Body of pancreas (tissue), 4 donors: ENCODE results near the gene ADPRHL1.

Experiments used
- CTCF ChIP-seq, 7 experiments: fragments of 450-650 bp in 4 of 7; fragments of 200-600 bp in 3 of 7; sonication (generic) in 3 of 7; IDR thresholded peaks; one replicate each; pipeline ENCODE4 v1.5.1; 2016 to 2019; ENCODE audit warnings: antibody characterized with exemption in 7 of 7
- POLR2A ChIP-seq, 3 donors: fragments of 450-650 bp; IDR thresholded peaks; one replicate each; pipeline ENCODE4 v1.6.1; 2016; ENCODE audit warnings: antibody characterized with exemption in 3 of 3, mild to moderate bottlenecking in 2 of 3

- TF ChIP-seq POLR2A (IDR thresholded peaks at IDR 0.05) = no peak
- TF ChIP-seq CTCF (IDR thresholded peaks at IDR 0.05) = no peak
These were observed 33.1 kb downstream of the ADPRHL1 start for GRCh38 chr13:113420232-113420631.
